NB4 (cell line): ENCODE data around the gene MAJIN.

Source experiments
- DNase-seq: peaks from one replicate; pipeline ENCODE4 v3.0.0; 2010; ENCODE audit warnings: low read depth
- H3K4me3 ChIP-seq: one replicate; pipeline ENCODE4 v1.5.1; 2011; ENCODE audit warnings: mild to moderate bottlenecking, low read depth, low read length, moderate library complexity
- CTCF ChIP-seq: IDR thresholded peaks from one replicate; pipeline ENCODE4 v1.5.1; 2012; ENCODE audit warnings: low read depth, low read length
- MAX ChIP-seq: IDR thresholded peaks from 2 replicates; pipeline ENCODE4 v1.6.1; 2011; ENCODE audit warnings: low read depth, low read length
- MYC ChIP-seq: IDR thresholded peaks from 2 replicates; pipeline ENCODE4 v1.6.1; 2011; ENCODE audit warnings: low read depth, low read length
- POLR2A ChIP-seq: IDR thresholded peaks from 2 replicates; pipeline ENCODE4 v1.6.1; 2011; ENCODE audit warnings: mild to moderate bottlenecking; ENCODE audit not compliant: insufficient read length; ENCODE audit errors: extremely low read depth

The MAJIN gene

GRCh38 chr11:64967375-64967774, 4.5 kb downstream of the MAJIN start:
- no peak for DNase-seq
- TF ChIP-seq CTCF (no peak), MAX (no peak), POLR2A (no peak), MYC (no peak)
- no peak overlapping the region for H3K4me3 ChIP-seq

- H3K4me3 ChIP-seq = no peak overlapping the region
- no peak for TF ChIP-seq CTCF
- no peak for TF ChIP-seq POLR2A
- TF ChIP-seq MAX = no peak
- TF ChIP-seq MYC = no peak
- DNase-seq = no peak
Measured at GRCh38 chr11:64963072-64963631, 8.8 kb downstream of the MAJIN start.

GRCh38 chr11:64960719-64961118, 11.2 kb downstream of the MAJIN start:
- no peak for DNase-seq
- TF ChIP-seq POLR2A = no peak
- TF ChIP-seq MYC = no peak
- no peak overlapping the region for H3K4me3 ChIP-seq

GRCh38 chr11:64959498-64959897, 12.4 kb downstream of the MAJIN start:
- no peak overlapping the region for H3K4me3 ChIP-seq
- no peak for TF ChIP-seq CTCF

GRCh38 chr11:64954201-64954600, 17.7 kb downstream of the MAJIN start:
- no peak overlapping the region for H3K4me3 ChIP-seq
- no peak for TF ChIP-seq MYC
- TF ChIP-seq MAX = no peak
- no peak for TF ChIP-seq POLR2A
- no peak for TF ChIP-seq CTCF
- DNase-seq = no peak

More at GRCh38 chr11:64959498-64959897, 12.4 kb downstream of the MAJIN start:
- no peak for DNase-seq

- no peak for TF ChIP-seq MYC
- no peak for TF ChIP-seq MAX
- TF ChIP-seq CTCF = no peak
- TF ChIP-seq POLR2A = no peak
- DNase-seq = no peak
- no peak overlapping the region for H3K4me3 ChIP-seq
Measured at GRCh38 chr11:64951529-64951928, 20.4 kb downstream of the MAJIN start.
